Measurements from ENCODE around the gene CAMK2G.
"Not testable (repeated sequence)": the region's sequence is repeated elsewhere in the genome, so short reads cannot be mapped to it uniquely, and the experiment has no call there.

The CAMK2G gene

DNA sequence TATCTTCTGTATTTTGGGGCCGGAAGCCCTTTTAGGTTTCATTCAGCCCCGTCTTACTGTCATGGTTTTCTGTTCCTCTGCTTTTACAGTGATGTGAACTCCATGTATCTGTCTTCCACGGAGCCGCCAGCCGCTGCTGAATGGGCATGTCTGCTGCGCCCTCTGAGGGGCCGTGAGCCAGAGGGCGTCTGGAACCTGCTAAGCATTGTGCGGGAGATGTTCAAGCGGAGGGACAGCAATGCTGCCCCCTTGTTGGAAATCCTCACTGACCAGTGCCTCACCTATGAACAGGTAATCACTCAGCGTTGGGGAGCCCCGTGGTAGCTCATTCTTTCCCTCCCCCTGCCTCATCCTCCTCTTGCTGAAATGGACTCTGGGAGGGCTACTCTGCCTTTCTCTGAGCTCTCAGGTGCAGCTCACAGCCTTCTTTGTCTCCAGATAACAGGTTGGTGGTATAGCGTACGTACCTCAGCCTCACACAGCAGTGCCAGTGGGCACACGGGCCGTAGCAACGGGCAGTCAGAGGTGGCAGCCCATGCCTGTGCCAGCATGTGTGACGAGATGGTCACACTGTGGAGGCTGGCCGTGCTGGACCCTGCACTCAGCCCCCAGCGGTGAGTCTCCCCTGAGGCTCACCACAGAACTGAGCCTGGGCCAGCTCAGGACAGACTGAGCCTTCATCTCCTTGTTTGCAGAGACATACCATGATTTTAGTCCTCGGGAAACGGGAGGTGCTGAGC is 83.3 kb downstream of the CAMK2G start:
- no peak for DNase-seq (ENCODE audit: low read depth)

DNA sequence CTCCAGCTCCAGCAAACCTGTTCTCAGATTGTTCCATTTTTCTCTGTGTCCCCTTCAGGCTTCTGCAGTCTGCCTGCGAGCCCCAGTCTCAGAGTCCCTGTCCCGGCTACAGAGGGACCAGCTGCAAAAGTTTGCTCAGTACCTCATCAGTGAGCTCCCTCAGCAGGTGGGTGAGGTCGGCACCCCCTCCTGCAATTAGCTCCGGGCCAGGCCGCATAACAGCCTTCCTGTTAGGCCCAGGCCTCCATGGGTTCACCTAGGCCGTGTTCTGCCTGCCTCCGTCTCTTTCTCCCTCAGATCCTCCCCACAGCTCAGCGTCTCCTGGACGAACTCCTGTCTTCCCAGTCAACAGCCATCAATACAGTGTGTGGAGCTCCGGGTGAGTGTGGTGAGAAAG is 84.7 kb downstream of the CAMK2G start:
- DNase-seq (ENCODE audit: low read depth): no peak

DNA sequence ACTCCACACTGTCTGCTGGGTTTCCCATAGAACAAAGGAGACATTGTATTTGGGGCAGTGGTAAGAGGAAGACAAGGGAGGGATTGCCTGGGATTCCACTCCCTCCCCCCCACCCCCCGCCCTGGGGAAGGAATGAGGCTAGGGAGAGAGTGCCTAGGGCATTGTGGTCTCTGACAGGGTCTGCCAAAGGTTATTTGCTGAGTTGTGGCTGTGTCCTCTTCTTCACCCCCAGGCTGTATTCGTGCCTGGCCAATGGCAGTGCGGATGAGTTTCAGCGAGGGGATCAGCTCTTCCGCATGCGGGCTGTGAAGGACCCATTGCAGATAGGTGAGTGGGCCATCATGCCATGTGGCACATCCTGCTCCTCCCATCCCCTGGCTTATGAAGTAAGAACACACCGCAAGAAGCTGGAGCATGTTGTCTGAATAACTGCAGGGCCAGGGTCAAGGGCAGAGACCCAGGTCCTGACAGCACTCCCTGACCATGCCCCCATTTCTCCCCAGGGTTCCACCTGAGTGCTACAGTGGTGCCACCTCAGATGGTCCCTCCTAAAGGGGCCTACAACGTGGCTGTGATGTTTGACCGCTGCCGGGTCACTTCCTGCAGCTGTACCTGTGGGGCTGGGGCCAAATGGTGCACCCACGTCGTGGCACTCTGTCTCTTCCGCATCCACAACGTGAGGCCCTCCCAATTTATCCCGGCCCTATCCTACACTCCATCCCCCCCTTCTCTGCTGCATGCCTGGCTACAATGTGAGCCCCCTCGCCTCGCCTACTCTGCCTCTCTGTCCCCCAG is 85.3 kb downstream of the CAMK2G start:
- no peak for DNase-seq (ENCODE audit: low read depth)

DNA sequence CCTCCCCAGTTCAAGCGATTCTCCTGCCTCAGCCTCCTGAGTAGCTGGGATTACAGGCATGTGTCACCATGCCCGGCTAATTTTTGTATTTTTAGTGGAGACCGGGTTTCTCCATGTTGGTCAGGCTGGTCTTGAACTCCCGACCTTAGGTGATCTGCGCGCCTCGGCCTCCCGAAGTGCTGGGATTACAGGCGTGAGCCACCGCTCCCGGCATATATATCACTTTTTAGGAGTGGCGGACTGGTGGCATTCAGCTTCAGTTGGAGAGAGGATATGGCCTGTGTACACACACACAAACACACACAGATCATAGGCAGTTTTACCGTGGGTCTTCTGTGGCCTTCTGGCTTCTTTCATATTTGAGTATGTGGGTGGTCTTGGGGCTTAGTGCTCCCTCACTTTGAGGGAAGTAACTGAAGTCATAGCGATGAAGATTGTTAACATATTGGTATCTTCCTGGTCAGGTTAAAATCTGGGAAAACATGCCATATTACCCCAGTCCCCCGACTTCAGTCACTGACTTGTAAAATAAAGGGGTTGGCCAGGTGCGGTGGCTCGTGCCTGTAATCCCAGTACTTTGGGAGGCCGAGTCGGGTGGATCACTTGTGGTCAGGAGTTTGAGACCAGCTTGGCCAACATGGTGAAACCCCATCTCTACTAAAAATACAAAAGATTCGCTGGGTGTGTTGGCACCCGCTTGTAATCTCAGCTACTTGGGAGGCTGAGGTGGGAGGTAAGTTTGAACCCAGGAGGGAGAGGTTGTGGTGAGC is 87.1 kb downstream of the CAMK2G start:
- DNase-seq (ENCODE audit: low read depth): not testable (repeated sequence)

DNA sequence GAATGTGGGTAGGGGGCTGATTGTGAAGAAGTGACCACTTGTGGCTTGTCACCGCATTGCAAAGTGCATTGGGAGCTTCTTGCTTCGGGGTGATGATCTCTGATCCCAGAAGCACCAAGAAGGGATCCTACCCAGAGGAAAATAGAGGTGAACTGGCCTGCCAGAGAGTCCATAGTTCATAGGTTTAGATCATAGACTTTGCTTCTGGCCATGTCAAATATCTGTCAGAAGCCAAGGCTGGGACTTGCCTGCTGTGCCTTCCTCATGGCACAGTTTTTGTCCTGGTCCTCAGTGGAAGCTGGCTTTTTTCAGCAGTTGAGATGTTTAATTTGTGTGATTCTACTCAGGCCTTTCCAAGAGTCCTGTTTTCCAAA is 87.9 kb downstream of the CAMK2G start:
- no peak for DNase-seq (ENCODE audit: low read depth)

DNA sequence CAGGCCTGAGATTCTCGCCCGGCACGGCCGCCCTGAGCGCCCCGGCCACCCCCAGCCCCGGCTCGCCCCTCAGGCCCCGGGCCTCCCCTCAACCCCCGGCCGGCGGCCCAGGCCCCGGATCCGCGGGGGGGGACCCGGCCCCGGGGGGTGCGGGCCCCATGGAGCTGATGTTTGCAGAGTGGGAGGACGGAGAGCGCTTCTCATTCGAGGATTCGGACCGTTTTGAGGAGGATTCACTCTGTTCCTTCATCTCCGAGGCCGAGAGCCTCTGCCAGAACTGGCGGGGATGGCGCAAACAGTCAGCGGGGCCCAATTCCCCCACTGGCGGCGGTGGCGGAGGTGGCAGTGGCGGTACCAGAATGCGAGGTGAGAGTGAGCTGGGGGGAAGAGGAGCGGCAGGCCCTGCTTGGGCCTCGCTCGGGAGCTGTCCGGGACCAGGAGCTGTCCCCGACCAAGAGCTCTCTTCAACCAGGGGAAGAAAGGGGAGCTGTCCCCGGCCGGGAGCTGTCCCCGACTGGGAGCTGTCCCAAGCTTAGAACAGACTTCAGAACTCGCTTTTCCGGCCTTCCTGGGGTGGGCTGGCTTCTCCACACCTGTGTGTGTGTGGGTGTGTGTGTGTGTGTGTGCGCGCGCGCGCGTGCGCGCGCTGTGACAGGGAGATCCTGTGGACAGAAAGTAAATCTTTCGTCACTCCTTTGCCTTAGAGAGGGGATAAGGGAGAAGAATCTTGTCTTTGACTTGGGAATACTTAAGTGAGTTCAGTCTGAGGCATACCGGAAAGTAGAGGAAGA is 88.4 kb downstream of the CAMK2G start:
- peak; percentile 63 for DNase-seq (ENCODE audit: low read depth)

DNA sequence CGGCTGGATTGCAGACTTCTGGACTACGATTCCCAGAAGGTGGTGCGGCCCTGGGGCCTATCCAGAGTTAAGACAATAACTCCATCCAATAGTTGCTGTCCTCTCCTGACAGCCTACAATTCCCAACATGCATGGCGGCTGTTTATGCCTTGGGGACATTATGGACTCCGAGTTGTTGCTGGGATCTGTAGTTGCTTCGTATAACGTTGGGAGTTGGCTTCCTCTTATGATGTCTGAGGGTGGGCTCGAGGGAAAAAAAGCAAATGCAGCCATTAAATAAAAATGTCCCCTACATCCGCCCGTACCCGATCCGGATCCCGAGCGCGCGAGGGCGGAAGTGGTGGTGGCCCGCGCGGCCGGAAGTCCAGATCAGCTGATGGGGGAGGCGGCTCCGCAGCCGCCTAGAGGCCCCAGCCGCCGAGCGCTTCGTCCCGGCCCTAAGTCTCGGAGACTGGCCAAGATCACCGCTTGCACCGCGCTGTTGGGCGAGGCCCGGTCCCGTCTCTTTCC is 89.1 kb downstream of the CAMK2G start, which contains the start of gene ZSWIM8:
ZSWIM8 (plus strand) TSS at position 396 of the 510 bp plus-strand sequence. CDS start 273 bp downstream, outside the sequence.
- DNase-seq (ENCODE audit: low read depth): peak; percentile 96

DNA sequence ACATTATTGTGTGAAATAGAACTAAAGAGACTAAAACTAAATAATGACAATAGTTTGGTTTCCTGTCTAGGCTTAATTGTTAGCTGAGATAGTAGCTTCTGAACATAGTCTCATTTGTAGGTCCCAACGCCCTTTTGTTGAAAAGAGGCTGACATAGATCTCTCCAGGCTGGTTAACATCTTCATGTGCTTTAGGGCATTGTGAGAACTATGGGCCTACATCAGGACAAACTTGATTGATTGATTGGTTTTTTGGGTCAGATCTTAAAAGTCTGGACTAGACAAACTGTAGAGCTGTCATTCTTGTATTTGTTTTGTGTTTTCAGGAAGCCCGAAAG is 91.6 kb downstream of the CAMK2G start:
- DNase-seq (ENCODE audit: low read depth): no peak

DNA sequence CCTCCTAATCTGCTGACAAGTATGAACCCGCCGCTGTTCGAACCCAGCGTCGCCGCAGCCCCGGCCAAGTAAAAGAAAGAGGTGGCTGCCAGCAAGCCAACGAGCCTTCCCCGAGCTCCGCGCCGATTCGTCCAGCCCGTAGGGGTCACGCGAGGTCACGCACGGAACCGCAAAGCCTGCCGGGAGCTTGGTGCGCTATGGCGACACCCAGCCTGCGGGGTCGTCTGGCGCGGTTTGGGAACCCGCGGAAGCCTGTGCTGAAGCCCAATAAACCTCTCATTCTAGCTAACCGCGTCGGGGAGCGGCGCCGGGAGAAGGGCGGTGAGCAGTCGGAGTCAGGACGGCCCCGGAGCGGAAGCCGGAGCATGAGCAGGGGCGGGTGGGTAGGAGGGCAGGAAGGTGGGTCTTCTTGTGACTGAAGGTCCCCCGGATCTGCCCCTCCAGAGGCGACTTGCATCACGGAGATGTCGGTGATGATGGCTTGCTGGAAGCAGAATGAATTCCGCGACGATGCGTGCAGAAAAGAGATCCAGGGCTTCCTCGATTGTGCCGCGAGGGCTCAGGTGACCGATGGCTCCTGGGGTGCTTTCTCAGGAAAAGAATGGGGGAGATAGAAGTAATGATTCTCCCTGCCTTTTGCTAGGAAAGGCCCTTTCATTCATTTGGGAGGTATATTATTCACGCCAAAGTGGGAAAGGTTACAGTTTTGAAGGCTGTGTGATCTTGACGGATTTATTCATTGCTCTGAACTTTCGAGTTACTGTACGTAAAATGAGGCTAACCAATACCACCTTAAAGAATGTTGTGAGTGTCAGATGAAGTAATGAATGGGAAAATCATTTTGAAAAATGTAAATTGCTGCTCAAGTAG is 92.2 kb downstream of the CAMK2G start, which contains the start of gene CHCHD1:
CHCHD1 (plus strand) TSS at position 170 of the 870 bp plus-strand sequence; CDS start at position 198, 28 bp downstream.
- DNase-seq (ENCODE audit: low read depth): peak; percentile 92

DNA sequence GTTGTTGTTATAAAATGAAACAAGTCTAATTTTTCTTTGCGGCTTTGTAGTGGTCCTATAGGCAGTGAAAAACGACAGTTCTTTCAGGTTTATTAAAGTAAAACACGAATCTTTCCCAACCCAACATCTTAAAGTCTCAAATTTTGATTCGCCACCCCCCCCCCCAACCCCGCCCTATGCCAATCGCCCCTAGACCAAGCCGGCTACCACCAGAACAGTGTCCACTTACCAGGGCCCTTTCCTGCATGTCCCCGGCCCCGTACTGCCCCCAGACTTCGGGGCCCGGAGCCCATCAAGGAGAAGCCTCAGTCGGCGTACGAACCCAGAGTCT is 92.8 kb downstream of the CAMK2G start:
- DNase-seq (ENCODE audit: low read depth): no peak

DNA sequence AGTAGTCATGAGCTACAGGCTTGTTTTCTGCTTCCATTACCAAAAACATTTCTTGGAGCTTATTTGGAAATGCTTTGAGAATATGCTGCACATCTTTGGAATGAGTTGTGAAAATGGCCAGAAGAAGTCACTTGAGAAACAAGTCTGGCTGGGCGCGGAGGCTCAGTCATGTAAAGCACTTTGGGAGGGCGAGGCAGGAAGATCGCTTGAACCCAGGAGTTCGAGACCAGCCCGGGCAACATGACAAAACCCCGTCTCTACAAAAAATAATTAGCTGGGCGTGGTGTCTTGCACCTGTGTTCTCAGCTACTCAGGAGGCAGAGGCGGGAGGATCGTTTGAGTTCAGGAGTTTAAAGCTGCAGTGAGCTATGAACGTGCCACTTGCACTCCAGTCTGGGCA is 93.4 kb downstream of the CAMK2G start:
- no peak for DNase-seq (ENCODE audit: low read depth)

DNA sequence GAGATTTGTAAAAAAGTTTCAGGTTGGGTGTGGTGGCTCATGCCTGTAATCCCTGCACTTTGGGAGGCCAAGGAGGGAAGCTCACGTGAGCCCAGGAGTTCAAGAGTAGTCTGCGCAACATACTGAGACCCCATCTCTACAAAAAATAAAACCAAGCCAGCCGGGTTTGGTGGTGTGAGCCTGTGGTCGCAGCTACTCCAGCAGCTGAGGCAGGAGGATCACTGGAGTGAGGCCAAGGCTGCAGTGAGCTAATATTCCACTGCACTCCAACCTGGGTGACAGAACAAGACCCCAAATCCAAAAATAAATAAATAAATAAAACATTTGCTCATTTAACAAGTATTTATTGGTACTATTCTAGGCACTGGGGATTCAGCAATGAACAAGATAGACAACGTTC is 94.1 kb downstream of the CAMK2G start:
- no peak for DNase-seq (ENCODE audit: low read depth)

DNA sequence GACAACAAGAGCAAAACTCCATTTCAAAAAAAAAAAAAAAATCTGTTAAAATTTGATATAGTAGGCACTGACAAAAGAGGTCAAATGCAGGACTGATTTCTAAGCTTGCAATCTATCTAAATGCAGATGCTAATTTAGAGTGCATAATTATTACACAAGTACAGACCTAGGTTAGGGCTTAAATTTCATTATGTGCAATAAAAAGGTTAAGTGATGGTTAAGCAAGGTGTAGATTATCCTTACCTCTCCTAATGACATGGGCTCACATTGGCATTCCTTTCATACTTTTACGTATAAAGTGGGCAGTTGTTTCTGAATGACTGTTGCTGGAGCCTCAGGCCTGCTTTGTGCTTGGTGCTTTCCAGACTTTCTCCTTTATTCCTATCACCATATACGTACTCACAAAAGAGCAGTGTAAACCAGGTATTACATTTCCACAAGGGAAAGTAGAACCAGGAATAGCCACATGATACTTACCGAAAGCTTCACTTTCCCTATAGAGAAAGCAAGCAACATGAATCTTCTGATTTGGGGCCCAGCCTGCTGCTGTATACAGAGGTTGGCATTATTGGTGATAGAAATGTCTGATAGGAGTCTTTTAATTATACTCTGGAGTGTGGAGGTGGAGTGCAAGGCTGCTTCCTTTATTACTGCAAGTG is 94.7 kb downstream of the CAMK2G start:
- no peak for DNase-seq (ENCODE audit: low read depth)

DNA sequence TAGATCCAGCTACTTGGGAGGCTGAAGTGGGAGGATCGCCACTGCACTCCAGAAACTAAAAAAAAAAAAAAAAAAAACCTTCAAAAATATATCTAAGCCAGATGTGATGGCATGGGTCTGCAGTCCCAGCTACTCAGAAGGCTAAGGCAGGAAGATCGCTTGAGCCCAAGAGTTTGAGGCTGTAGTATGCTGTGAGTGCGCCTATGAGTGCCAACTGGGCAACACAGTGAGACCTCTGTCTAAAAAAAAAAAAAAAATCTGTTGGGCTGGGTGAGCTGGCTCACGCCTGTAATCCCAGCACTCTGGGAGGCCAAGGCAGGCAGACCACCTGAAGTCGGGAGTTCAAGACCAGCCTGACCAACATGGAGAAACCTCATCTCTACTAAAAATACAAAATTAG is 95.3 kb downstream of the CAMK2G start:
- no peak for DNase-seq (ENCODE audit: low read depth)

DNA sequence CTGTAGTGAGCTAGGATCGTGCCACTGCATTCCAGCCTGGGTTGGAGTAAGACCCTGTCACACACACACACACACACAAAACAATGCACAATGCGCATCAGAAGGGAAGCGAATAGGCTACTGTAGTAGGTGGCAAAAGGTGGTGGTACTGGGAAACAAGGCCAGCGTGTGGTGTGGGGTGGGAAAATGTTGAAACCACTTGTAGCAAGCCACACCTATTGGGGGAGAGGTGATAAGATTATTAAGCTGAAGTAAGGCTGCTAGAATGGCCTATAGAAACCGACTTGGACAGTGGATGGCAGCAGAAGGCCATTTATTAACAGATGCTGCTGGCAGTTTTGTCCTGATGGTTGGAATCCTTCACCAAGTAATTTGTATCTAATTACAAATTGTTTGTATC is 99.7 kb downstream of the CAMK2G start:
- DNase-seq (ENCODE audit: low read depth): peak; percentile 51

DNA sequence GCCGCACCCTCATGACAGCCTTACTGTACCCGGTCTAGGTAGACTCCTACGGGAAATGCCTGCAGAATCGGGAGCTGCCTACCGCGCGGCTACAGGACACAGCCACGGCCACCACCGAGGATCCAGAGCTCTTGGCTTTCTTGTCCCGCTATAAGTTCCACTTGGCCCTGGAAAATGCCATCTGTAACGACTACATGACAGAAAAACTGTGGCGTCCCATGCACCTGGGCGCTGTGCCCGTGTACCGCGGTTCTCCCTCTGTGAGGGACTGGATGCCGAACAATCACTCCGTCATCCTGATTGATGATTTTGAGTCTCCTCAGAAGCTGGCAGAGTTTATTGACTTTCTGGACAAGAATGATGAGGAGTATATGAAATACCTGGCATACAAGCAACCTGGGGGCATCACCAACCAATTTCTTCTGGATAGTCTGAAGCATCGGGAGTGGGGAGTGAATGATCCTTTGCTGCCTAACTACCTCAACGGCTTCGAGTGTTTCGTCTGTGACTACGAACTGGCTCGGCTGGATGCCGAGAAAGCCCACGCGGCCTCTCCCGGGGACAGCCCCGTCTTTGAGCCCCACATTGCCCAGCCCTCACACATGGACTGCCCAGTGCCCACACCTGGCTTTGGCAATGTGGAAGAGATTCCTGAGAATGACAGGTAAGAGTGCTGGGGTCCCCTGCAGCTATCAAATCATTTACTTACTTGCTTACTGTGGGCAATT is 101.0 kb downstream of the CAMK2G start:
- peak; percentile 29 for DNase-seq (ENCODE audit: low read depth)

DNA sequence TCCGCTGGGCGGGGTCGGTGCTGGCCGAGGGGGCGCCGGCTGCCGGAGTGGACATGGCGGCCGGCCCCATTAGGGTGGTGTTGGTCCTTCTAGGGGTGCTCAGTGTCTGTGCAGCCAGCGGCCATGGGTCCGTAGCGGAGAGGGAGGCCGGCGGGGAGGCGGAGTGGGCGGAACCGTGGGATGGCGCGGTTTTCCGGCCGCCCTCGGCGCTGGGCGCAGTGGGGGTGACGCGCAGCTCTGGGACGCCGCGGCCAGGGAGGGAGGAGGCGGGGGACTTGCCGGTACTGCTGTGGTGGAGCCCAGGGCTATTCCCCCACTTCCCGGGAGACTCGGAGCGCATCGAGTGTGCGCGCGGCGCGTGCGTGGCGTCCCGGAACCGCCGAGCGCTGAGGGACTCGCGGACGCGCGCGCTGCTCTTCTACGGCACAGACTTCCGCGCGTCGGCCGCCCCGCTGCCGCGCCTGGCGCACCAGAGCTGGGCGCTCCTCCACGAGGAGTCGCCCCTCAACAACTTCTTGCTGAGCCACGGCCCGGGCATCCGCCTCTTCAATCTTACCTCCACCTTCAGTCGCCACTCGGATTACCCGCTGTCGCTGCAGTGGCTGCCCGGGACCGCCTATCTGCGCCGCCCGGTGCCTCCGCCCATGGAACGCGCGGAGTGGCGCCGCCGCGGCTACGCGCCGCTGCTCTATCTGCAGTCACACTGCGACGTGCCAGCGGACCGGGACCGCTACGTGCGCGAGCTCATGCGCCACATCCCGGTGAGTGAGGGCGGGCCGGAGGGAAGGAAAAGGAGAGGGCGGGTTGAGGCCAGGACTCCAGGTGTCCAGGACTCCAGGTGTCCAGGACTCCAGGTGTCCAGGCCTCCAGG is 101.8 kb downstream of the CAMK2G start:
- DNase-seq (ENCODE audit: low read depth): peak; percentile 86

DNA sequence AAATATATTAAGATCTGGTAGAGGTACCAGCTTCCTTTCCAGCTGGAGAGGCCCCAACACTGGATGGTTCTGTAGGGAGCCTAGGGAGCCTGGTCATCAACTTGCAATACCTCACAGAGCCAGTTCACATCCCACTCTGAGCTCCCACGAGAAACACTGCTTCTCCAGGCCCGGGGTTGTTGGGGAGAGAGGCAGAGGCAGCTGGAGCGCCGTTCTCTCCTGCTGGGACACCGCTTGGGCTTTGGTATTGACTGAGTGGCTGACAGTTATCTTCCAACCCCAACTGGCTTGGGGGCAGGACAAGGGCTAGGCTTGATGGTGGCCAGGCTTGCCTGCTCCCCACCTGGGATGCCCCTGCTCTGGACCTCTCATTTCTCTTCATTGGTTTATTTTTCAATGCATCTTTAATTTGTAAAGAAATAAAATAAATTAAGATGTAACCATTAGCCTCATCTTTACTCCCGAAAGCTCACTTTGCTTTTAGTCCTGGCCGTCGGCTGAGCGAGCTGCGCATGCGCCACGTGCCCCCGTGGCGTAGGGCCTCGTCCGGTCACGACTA is 102.6 kb downstream of the CAMK2G start:
- DNase-seq (ENCODE audit: low read depth): peak; percentile 39
